Panc1 (cell line): Measurements from ENCODE around the gene FOXO6. TPM values are rescaled to one million over a fixed set of nuclear protein-coding genes. Genes with fewer than 3 reads are reported as not detected.

Experiments
- ATAC-seq: fragments of 200-7000 bp; cut with Tn5 transposase; 2 replicates; pipeline ENCODE4 v1.9.1; 2020; ENCODE audit warnings: mild to moderate bottlenecking, moderate library complexity
- BruUV-seq: library from RNA; stranded (reverse); fragments of 400-500 nt; replicated peaks from 2 replicates; lab custom pipeline; 2021; lab: Mats Ljungman, UMichigan
- CTCF ChIA-PET: fragments of 300-600 bp; sonication (Branson Sonifier 250); formaldehyde crosslinking; loops from one replicate; lab custom pipeline; 2022; ENCODE audit warnings: antibody characterized with exemption; lab: Charles Lee
- POLR2A ChIA-PET: fragments of 300-600 bp; sonication (Branson Sonifier 250); formaldehyde crosslinking; loops from one replicate; lab custom pipeline; 2022; ENCODE audit warnings: antibody characterized with exemption; lab: Charles Lee
- DNase-seq: peaks from one replicate; pipeline ENCODE4 v3.0.0-alpha.2; 2010; ENCODE audit warnings: low read depth, low spot score
- H3K27ac ChIP-seq: 2 replicates; pipeline ENCODE4 v1.5.1; 2011; ENCODE audit warnings: mild to moderate bottlenecking, low read length, inconsistent platforms
- H3K27me3 ChIP-seq: fragments of 200-500 bp; sonication (Bioruptor generic); 2 replicates; pipeline ENCODE4 v1.6.0; 2014; ENCODE audit warnings: low read length, inconsistent platforms; ENCODE audit not compliant: control insufficient read depth, insufficient read depth
- H3K36me3 ChIP-seq: fragments of 200-500 bp; sonication (Bioruptor generic); 2 replicates; pipeline ENCODE4 v1.5.1; 2014; ENCODE audit warnings: inconsistent platforms, mild to moderate bottlenecking, low read length, moderate library complexity; ENCODE audit not compliant: control insufficient read depth, insufficient read depth
- H3K4me1 ChIP-seq: 2 replicates; pipeline ENCODE4 v1.5.1; 2011; ENCODE audit warnings: inconsistent platforms, mild to moderate bottlenecking, low read length, moderate library complexity; ENCODE audit not compliant: control insufficient read depth, insufficient read depth
- H3K4me3 ChIP-seq, 2 experiments: 2 replicates each; pipeline ENCODE4 v1.5.1; 2011 to 2012; ENCODE audit warnings: low read depth in 2 of 2, low read length in 2 of 2, mild to moderate bottlenecking in 2 of 2, inconsistent platforms in 1 of 2, moderate library complexity in 1 of 2
- H3K9me3 ChIP-seq: fragments of 200-500 bp; sonication (Bioruptor generic); 2 replicates; pipeline ENCODE4 v1.5.1; 2014; ENCODE audit warnings: low read depth, mild to moderate bottlenecking, inconsistent platforms, low read length, moderate library complexity; ENCODE audit not compliant: control insufficient read depth, insufficient read depth
- POLR2AphosphoS5 ChIP-seq: IDR thresholded peaks from 2 replicates; pipeline ENCODE4 v1.6.1; 2012; ENCODE audit warnings: mild to moderate bottlenecking, low read depth, low read length, moderate library complexity
- SIN3A ChIP-seq: IDR thresholded peaks from 2 replicates; pipeline ENCODE4 v1.6.1; 2012; ENCODE audit warnings: low read depth, mild to moderate bottlenecking, low read length, moderate library complexity, borderline replicate concordance; ENCODE audit not compliant: insufficient read depth
- TCF7L2 ChIP-seq: IDR thresholded peaks from 2 replicates; pipeline ENCODE4 v1.6.1; 2011; ENCODE audit warnings: mild to moderate bottlenecking, low read depth, low read length, inconsistent platforms
- in situ Hi-C: cut with HindIII; loops from 2 replicates; pipeline ENCODE4 v1.10.0; 2016; ENCODE audit warnings: low sequenced_read_pairs, low pct_unique_long_range_greater_than_20kb
- intact Hi-C: fragments of 100-400 bp; cut with micrococcal nuclease; formaldehyde crosslinking; loops from one replicate; pipeline ENCODE4 v1.10.0; 2022; ENCODE audit not compliant: unreplicated experiment
- total RNA-seq: library from RNA; stranded (reverse); gene quantifications from one replicate; pipeline ENCODE4 v1.2.1, GENCODE V29; 2021; ENCODE audit not compliant: unreplicated experiment
- TF ChIP-seq, protein P1 (sequence below), 2 experiments: IDR thresholded peaks; 2 replicates each; pipeline ENCODE4 v1.6.1; 2011 to 2012; ENCODE audit warnings: low read depth in 2 of 2, control low read depth in 1 of 2, low read length in 1 of 2, mild to moderate bottlenecking in 1 of 2, moderate library complexity in 1 of 2; ENCODE audit not compliant: insufficient read depth in 1 of 2
- TF ChIP-seq, protein P2 (sequence below): fragments of 450-650 bp; IDR thresholded peaks from 2 replicates; pipeline ENCODE4 v1.5.1; 2017; ENCODE audit warnings: mild to moderate bottlenecking

The FOXO6 gene
- total RNA-seq, 1 experiment from 2014 or later, result 2.5 TPM

DNA sequence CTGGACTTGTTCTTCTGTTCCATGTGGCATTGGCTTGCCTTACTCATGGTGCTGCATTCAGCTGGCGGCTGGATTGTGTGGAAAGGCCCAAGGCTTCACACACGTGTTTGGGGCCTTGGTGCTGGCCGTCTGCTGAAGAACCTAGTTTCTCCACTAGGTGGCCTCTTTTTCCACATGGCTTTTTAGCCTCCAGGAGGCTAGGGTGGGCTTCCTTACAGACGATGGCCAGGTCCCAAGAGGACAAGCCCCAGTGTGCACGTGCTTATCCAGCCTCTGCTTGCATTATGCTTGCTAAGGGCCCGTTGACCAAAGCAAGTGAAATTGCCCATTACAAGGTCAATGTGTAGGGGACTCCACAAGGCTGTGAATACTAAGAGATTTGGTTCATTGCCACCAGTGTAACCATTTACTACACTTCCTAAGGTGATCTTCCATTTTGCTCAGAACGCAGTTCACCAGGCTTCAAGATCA is 47.5 kb upstream of the FOXO6 start:
- H3K36me3 ChIP-seq, result no peaks in the 10 kb centered on the region
- no peaks in the 10 kb centered on the region for H3K9me3 ChIP-seq
- ChIA-PET CTCF (interaction anchor here (0.6 kb wide), 1 partner anchor 19 kb away, joined by 9 read pairs; no protein-coding TSS in a partner anchor), POLR2A (no interaction called here)
- in situ Hi-C loops, result no loop called here
- H3K4me1 ChIP-seq, result no peaks in the 10 kb centered on the region
- no peak for DNase-seq
- intact Hi-C loops, result no loop called here
- ATAC-seq, result no peak
- H3K4me3 ChIP-seq, result no peak overlapping the region
- BruUV-seq, result no TSS peak
- no peak overlapping the region for H3K27ac ChIP-seq
- TF ChIP-seq, protein P1, sequence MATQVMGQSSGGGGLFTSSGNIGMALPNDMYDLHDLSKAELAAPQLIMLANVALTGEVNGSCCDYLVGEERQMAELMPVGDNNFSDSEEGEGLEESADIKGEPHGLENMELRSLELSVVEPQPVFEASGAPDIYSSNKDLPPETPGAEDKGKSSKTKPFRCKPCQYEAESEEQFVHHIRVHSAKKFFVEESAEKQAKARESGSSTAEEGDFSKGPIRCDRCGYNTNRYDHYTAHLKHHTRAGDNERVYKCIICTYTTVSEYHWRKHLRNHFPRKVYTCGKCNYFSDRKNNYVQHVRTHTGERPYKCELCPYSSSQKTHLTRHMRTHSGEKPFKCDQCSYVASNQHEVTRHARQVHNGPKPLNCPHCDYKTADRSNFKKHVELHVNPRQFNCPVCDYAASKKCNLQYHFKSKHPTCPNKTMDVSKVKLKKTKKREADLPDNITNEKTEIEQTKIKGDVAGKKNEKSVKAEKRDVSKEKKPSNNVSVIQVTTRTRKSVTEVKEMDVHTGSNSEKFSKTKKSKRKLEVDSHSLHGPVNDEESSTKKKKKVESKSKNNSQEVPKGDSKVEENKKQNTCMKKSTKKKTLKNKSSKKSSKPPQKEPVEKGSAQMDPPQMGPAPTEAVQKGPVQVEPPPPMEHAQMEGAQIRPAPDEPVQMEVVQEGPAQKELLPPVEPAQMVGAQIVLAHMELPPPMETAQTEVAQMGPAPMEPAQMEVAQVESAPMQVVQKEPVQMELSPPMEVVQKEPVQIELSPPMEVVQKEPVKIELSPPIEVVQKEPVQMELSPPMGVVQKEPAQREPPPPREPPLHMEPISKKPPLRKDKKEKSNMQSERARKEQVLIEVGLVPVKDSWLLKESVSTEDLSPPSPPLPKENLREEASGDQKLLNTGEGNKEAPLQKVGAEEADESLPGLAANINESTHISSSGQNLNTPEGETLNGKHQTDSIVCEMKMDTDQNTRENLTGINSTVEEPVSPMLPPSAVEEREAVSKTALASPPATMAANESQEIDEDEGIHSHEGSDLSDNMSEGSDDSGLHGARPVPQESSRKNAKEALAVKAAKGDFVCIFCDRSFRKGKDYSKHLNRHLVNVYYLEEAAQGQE (IDR thresholded peaks at IDR 0.05; ENCODE audit: insufficient read depth in 1 of 2, low read depth in 2 of 2, low read length in 1 of 2), result no peak
- TF ChIP-seq, protein P2, sequence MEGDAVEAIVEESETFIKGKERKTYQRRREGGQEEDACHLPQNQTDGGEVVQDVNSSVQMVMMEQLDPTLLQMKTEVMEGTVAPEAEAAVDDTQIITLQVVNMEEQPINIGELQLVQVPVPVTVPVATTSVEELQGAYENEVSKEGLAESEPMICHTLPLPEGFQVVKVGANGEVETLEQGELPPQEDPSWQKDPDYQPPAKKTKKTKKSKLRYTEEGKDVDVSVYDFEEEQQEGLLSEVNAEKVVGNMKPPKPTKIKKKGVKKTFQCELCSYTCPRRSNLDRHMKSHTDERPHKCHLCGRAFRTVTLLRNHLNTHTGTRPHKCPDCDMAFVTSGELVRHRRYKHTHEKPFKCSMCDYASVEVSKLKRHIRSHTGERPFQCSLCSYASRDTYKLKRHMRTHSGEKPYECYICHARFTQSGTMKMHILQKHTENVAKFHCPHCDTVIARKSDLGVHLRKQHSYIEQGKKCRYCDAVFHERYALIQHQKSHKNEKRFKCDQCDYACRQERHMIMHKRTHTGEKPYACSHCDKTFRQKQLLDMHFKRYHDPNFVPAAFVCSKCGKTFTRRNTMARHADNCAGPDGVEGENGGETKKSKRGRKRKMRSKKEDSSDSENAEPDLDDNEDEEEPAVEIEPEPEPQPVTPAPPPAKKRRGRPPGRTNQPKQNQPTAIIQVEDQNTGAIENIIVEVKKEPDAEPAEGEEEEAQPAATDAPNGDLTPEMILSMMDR, result peak; percentile 68
- TF ChIP-seq TCF7L2, result no peak
- no peak for TF ChIP-seq SIN3A
- no peak for TF ChIP-seq POLR2AphosphoS5
- no peaks in the 10 kb centered on the region; the same call in 1 of the 2 replicates for H3K27me3 ChIP-seq

DNA sequence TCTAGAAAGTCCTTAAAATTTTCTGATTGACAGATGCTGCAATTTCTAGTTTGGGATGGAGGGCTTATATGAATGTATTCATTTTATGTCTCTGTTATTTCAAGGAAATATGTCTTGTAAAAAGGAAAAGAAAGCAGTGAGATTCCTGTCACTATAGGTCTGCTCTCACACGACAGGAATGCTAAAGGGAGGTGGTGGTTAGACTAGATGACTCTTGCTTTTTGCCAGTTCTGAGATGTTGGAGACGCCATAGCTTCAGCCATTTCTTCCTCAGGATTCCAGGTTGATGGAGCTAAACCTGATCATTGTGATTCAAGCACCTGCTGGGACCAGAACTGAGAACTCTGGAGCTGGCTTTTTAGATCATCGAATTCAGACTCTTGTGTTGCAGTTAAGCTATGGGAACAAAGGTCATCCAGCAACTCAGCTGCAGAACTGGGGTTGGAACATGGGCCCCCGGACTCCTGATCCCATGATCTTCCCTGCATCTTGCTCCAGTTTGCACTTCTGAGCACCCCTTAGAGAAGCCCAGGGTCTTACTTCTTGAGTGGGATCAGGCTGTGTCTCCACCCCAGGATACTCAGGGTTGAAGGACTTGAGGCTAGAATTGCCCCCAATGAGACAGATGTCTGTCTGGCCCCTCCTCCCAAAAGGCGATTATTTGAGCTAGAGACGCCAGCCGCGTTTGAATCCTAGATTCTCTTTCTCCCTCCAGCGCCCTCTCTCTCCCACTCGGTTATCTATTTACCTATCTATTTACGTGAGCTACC is 46.7 kb upstream of the FOXO6 start:
- ChIA-PET POLR2A (no interaction called here), CTCF (no interaction called here)
- H3K4me1 ChIP-seq, result no peaks in the 10 kb centered on the region
- H3K4me3 ChIP-seq, result no peak overlapping the region
- H3K27ac ChIP-seq, result no peak overlapping the region
- in situ Hi-C loops, result no loop called here
- H3K27me3 ChIP-seq, result no peaks in the 10 kb centered on the region; the same call in 1 of the 2 replicates
- DNase-seq (no peak), ATAC-seq (no peak)
- H3K9me3 ChIP-seq, result no peaks in the 10 kb centered on the region
- no TSS peak for BruUV-seq
- no peak for TF ChIP-seq TCF7L2
- TF ChIP-seq, protein P1 (IDR thresholded peaks at IDR 0.05; ENCODE audit: insufficient read depth in 1 of 2, low read depth in 2 of 2, low read length in 1 of 2), result no peak
- TF ChIP-seq SIN3A, result no peak
- TF ChIP-seq POLR2AphosphoS5, result no peak
- no peaks in the 10 kb centered on the region for H3K36me3 ChIP-seq
- intact Hi-C loops, result no loop called here
